H1 (cell line): ENCODE measurements around the gene FASLG. TPM values are rescaled to one million over a fixed set of nuclear protein-coding genes. Genes with fewer than 3 reads are reported as not detected.

Source experiments
- CTCF ChIA-PET: fragments of 300-600 bp; sonication (Branson Sonifier 250); formaldehyde crosslinking; loops from one replicate; lab custom pipeline; 2021; ENCODE audit not compliant: partially characterized antibody; lab: Charles Lee
- POLR2A ChIA-PET: fragments of 300-600 bp; sonication (Branson Sonifier 250); formaldehyde crosslinking; loops from one replicate; lab custom pipeline; 2021; ENCODE audit warnings: inconsistent platforms; ENCODE audit not compliant: partially characterized antibody; lab: Charles Lee
- DNase-seq, 2 experiments: peaks; one replicate each; pipeline versions ENCODE4 v3.0.0 to v3.0.0-alpha.2; 2010 to 2022; ENCODE audit warnings: low spot score in 2 of 2, low read depth in 1 of 2, mixed read lengths in 1 of 2
- FAIRE-seq: peaks from 2 replicates; lab custom pipeline; 2011; peaks lifted over from hg19 to GRCh38; lab: Jason Lieb, UNC
- H2AFZ ChIP-seq: 2 replicates; pipeline ENCODE4 v1.8.1; 2012; ENCODE audit warnings: low read length, inconsistent platforms
- H2AK5ac ChIP-seq: 2 replicates; pipeline ENCODE4 v1.6.1; 2013; ENCODE audit warnings: low read depth, low read length
- H2BK120ac ChIP-seq: replicated peaks from 2 replicates; pipeline ENCODE3; 2013; ENCODE audit warnings: low read depth, low read length, inconsistent platforms
- H2BK12ac ChIP-seq: 2 replicates; pipeline ENCODE4 v1.6.1; 2013; ENCODE audit warnings: low read depth, low read length
- H2BK15ac ChIP-seq: 2 replicates; pipeline ENCODE4 v1.6.1; 2013; ENCODE audit warnings: low read length
- H2BK20ac ChIP-seq: 2 replicates; pipeline ENCODE4 v1.6.1; 2013; ENCODE audit warnings: low read length
- H2BK5ac ChIP-seq: 2 replicates; pipeline ENCODE4 v1.6.1; 2013; ENCODE audit warnings: low read depth, low read length
- H3K14ac ChIP-seq: 2 replicates; pipeline ENCODE4 v1.6.1; 2013; ENCODE audit warnings: inconsistent platforms; ENCODE audit not compliant: insufficient read length
- H3K18ac ChIP-seq: 2 replicates; pipeline ENCODE4 v1.6.1; 2013; ENCODE audit warnings: low read length; ENCODE audit errors: extremely low read depth
- H3K23ac ChIP-seq: 2 replicates; pipeline ENCODE4 v1.6.1; 2013; ENCODE audit warnings: inconsistent platforms; ENCODE audit not compliant: insufficient read length
- H3K23me2 ChIP-seq: 2 replicates; pipeline ENCODE4 v1.6.1; 2013; ENCODE audit warnings: low read depth, low read length
- H3K27ac ChIP-seq: 2 replicates; pipeline ENCODE4 v1.6.1; 2011; ENCODE audit warnings: low read depth, low read length, inconsistent platforms
- H3K27me3 ChIP-seq, 4 experiments: replicated peaks in 1 of 4; 1 replicate in 1 of 4; 2 replicates in 3 of 4; pipeline versions ENCODE4 v1.6.1 to v1.8.1; 2011 to 2013; ENCODE audit warnings: low read length in 3 of 4, mild to moderate bottlenecking in 3 of 4, inconsistent platforms in 2 of 4, mixed read lengths in 2 of 4, moderate library complexity in 1 of 4; ENCODE audit not compliant: control insufficient read depth in 3 of 4, insufficient read depth in 3 of 4; ENCODE audit errors: extremely low read depth in 1 of 4
- H3K36me3 ChIP-seq, 4 experiments: 2 replicates each; pipeline versions ENCODE4 v1.6.1 to v1.8.1; 2011 to 2013; ENCODE audit warnings: mild to moderate bottlenecking in 4 of 4, low read length in 3 of 4, moderate library complexity in 2 of 4, control low read depth in 1 of 4, inconsistent platforms in 1 of 4; ENCODE audit not compliant: insufficient read depth in 4 of 4, control insufficient read depth in 2 of 4
- H3K4ac ChIP-seq: replicated peaks from 2 replicates; pipeline ENCODE3; 2013; ENCODE audit warnings: low read length, low read depth, mixed read lengths, inconsistent platforms; ENCODE audit not compliant: insufficient read length
- H3K4me1 ChIP-seq, 4 experiments: replicated peaks in 1 of 4; 1 replicate in 1 of 4; 2 replicates in 3 of 4; pipeline versions ENCODE4 v1.6.1 to v1.8.1; 2011 to 2013; ENCODE audit warnings: low read length in 3 of 4, inconsistent platforms in 2 of 4, mixed read lengths in 1 of 4; ENCODE audit not compliant: insufficient read depth in 4 of 4, control insufficient read depth in 3 of 4
- H3K4me2 ChIP-seq, 2 experiments: 2 replicates each; pipeline versions ENCODE4 v1.6.1 to v1.8.1; 2011 to 2013; ENCODE audit warnings: low read depth in 2 of 2, low read length in 2 of 2, control low read depth in 1 of 2, inconsistent platforms in 1 of 2, mild to moderate bottlenecking in 1 of 2; ENCODE audit not compliant: insufficient read depth in 1 of 2
- H3K4me3 ChIP-seq, 4 experiments: fragments of 200-600, 300-600 bp in 1 of 4; sonication (generic), shearing (Covaris generic), sonication (Bioruptor Twin) in 1 of 4; 2 replicates each; pipeline versions ENCODE4 v1.5.1 to v1.8.1; 2011 to 2016; ENCODE audit warnings: low read length in 4 of 4, low read depth in 3 of 4, control low read depth in 2 of 4, inconsistent platforms in 2 of 4, mild to moderate bottlenecking in 2 of 4, mixed read lengths in 1 of 4, moderate library complexity in 1 of 4; ENCODE audit not compliant: insufficient read depth in 2 of 4; ENCODE audit errors: extremely low read depth in 1 of 4
- H3K56ac ChIP-seq: replicated peaks from 2 replicates; pipeline ENCODE3; 2013; ENCODE audit warnings: low read depth, mild to moderate bottlenecking, mixed read lengths, low read length, inconsistent platforms; ENCODE audit not compliant: insufficient read length
- H3K79me1 ChIP-seq: 2 replicates; pipeline ENCODE4 v1.6.1; 2013; ENCODE audit warnings: low read depth, low read length, control low read depth
- H3K79me2 ChIP-seq, 2 experiments: 2 replicates each; pipeline versions ENCODE4 v1.6.1 to v1.8.1; 2012 to 2013; ENCODE audit warnings: low read length in 2 of 2, mild to moderate bottlenecking in 2 of 2, inconsistent platforms in 1 of 2; ENCODE audit not compliant: insufficient read depth in 2 of 2, control insufficient read depth in 1 of 2
- H3K9ac ChIP-seq, 4 experiments: replicated peaks in 1 of 4; 1 replicate in 1 of 4; 2 replicates in 3 of 4; pipeline versions ENCODE4 v1.6.1 to v1.8.1; 2011 to 2013; ENCODE audit warnings: low read depth in 3 of 4, low read length in 3 of 4, control low read depth in 2 of 4, mild to moderate bottlenecking in 2 of 4, moderate library complexity in 2 of 4, inconsistent platforms in 1 of 4; ENCODE audit errors: extremely low read depth in 1 of 4
- H3K9me3 ChIP-seq, 2 experiments: 2 replicates each; pipeline versions ENCODE4 v1.6.1 to v1.8.1; 2012 to 2013; ENCODE audit warnings: mild to moderate bottlenecking in 2 of 2, moderate library complexity in 2 of 2, control low read depth in 1 of 2, inconsistent platforms in 1 of 2, low read depth in 1 of 2, low read length in 1 of 2, mixed read lengths in 1 of 2; ENCODE audit not compliant: insufficient read depth in 2 of 2
- H4K20me1 ChIP-seq, 2 experiments: replicated peaks in 1 of 2; 2 replicates each; pipeline versions ENCODE3 to v1.8.1; 2011 to 2013; ENCODE audit warnings: inconsistent platforms in 2 of 2, low read length in 2 of 2, mild to moderate bottlenecking in 1 of 2; ENCODE audit not compliant: insufficient read depth in 2 of 2, control insufficient read depth in 1 of 2
- H4K5ac ChIP-seq: 2 replicates; pipeline ENCODE4 v1.6.1; 2013; ENCODE audit warnings: low read length, low read depth, mixed read lengths, inconsistent platforms; ENCODE audit not compliant: insufficient read length
- H4K8ac ChIP-seq: 2 replicates; pipeline ENCODE4 v1.8.0; 2013; ENCODE audit warnings: mild to moderate bottlenecking, moderate library complexity, low read length, inconsistent platforms; ENCODE audit not compliant: insufficient read depth; ENCODE audit errors: extremely low read depth
- H4K91ac ChIP-seq: replicated peaks from 2 replicates; pipeline ENCODE3; 2013; ENCODE audit warnings: low read length, mixed read lengths, inconsistent platforms; ENCODE audit not compliant: insufficient read length
- CBX8 ChIP-seq: fragments of 300-800, 300-1000 bp; sonication (generic); IDR thresholded peaks from 2 replicates; pipeline ENCODE4 v1.7.1; 2016; ENCODE audit warnings: low read depth, low read length, borderline replicate concordance
- EGR1 ChIP-seq: IDR thresholded peaks from 2 replicates; pipeline ENCODE4 v1.6.1; 2011; ENCODE audit warnings: low read depth, low read length, borderline replicate concordance
- POLR2A ChIP-seq, 2 experiments: IDR thresholded peaks; 1 replicate in 1 of 2; 2 replicates in 1 of 2; pipeline ENCODE4 v1.6.1; 2011; ENCODE audit warnings: low read depth in 2 of 2, low read length in 2 of 2, mild to moderate bottlenecking in 2 of 2; ENCODE audit errors: control extremely low read depth in 1 of 2
- WGBS, 2 experiments: shearing (Covaris generic) in 1 of 2; methylation state at CpG; one replicate each; pipeline versions ENCODE4 v1.1.6 to v1.1.7; 2013 to 2015; ENCODE audit warnings: low lambda C conversion rate in 2 of 2, mixed read lengths in 2 of 2, inconsistent platforms in 1 of 2, low coverage in 1 of 2, missing lambda C conversion rate in 1 of 2; ENCODE audit not compliant: insufficient replicate concordance in 2 of 2, insufficient coverage in 1 of 2, insufficient read length in 1 of 2; ENCODE audit errors: extremely low coverage in 1 of 2, missing lambda C conversion rate in 1 of 2; 5-methylcytosine and 5-hydroxymethylcytosine counted together
- polyA plus RNA-seq, 7 experiments: library from polyadenylated mRNA; depleted of rRNA in 3 of 7; stranded (reverse) in 5 of 7; unstranded in 2 of 7; fragments of >200 nt in 5 of 7; fragments of 200-250 nt in 2 of 7; gene quantifications; 1 replicate in 5 of 7; 2 replicates in 1 of 7; 4 replicates in 1 of 7; pipeline versions ENCODE4 v1.2.1 to v1.2.3, GENCODE V29; 2011 to 2013; ENCODE audit warnings: missing spikeins in 2 of 7, mixed read lengths in 2 of 7
- total RNA-seq: library from RNA; stranded (reverse); fragmentation: NEBNext Ultra II Directional; extraction: Animal tissue kit (Norgen Biotek cat#: 25700); gene quantifications from 2 replicates; pipeline ENCODE4 v1.2.1, GENCODE V29; 2021

The FASLG gene
- total and polyA plus RNA-seq, 2 of the 8 experiments (the other 6 are each of a cell fraction or from before 2014, with no cell fraction given) = not detected

GRCh38 chr1:172672720-172673119, 13.8 kb downstream of the FASLG start:
- no peak overlapping the region for H2BK20ac ChIP-seq
- no peaks in the 10 kb centered on the region for H3K23me2 ChIP-seq
- H4K20me1 ChIP-seq = no peaks in the 10 kb centered on the region
- H3K18ac ChIP-seq = no peak overlapping the region
- H2BK120ac ChIP-seq = no peak overlapping the region
- ChIA-PET CTCF (no interaction called here), POLR2A (no interaction called here)
- H2AFZ ChIP-seq = no peak overlapping the region
- H3K4me2 ChIP-seq = no peak overlapping the region
- H3K4me1 ChIP-seq = peaks cover 0 to 7% (median 0%) of the 10 kb centered on the region in 4 experiments; a peak in 1 of 7 replicates
- no peak overlapping the region for H2BK12ac ChIP-seq
- WGBS, 2 experiments = 83% methylated on average over 2 of the region's 2 CpGs; no CpG with 5 or more reads in 1 of the 2 experiments
- DNase-seq (no peak), FAIRE-seq (no peak)
- H4K91ac ChIP-seq = no peak overlapping the region
- no peak overlapping the region for H3K4me3 ChIP-seq
- H3K36me3 ChIP-seq = no peaks in the 10 kb centered on the region
- TF ChIP-seq EGR1 = no peak
- TF ChIP-seq CBX8 = no peak
- no peak for TF ChIP-seq POLR2A (IDR thresholded peaks at IDR 0.05; ENCODE audit: control extremely low read depth in 1 of 2, low read depth in 2 of 2, low read length in 2 of 2)
- no peak overlapping the region for H2BK5ac ChIP-seq
- no peak overlapping the region for H4K5ac ChIP-seq
- H3K56ac ChIP-seq = no peak overlapping the region
- no peaks in the 10 kb centered on the region for H3K79me1 ChIP-seq
- no peak overlapping the region for H3K14ac ChIP-seq
- H3K27me3 ChIP-seq = no peaks in the 10 kb centered on the region
- no peak overlapping the region for H3K23ac ChIP-seq
- no peak overlapping the region for H3K9ac ChIP-seq
- no peaks in the 10 kb centered on the region for H3K9me3 ChIP-seq
- no peak overlapping the region for H2BK15ac ChIP-seq
- H4K8ac ChIP-seq = no peak overlapping the region
- no peak overlapping the region for H3K4ac ChIP-seq
- no peak overlapping the region for H3K27ac ChIP-seq
- no peak overlapping the region for H2AK5ac ChIP-seq
- no peaks in the 10 kb centered on the region for H3K79me2 ChIP-seq
